HG03439 (cell line): Measurements from ENCODE around the gene WDR41.
"Not testable (repeated sequence)": the region's sequence is repeated elsewhere in the genome, so short reads cannot be mapped to it uniquely, and the experiment has no call there.

Experiments used
- ATAC-seq: cut with Tn5 transposase; IDR thresholded peaks from one replicate; pipeline ENCODE4 v1.9.1; 2021; ENCODE audit warnings: mild to moderate bottlenecking, moderate library complexity; ENCODE audit not compliant: unreplicated experiment

The WDR41 gene

GRCh38 chr5:77409870-77410621, 82.1 kb downstream of the WDR41 start:
- ATAC-seq, result no peak

- no peak for ATAC-seq
Measured at GRCh38 chr5:77407152-77407551, 85.0 kb downstream of the WDR41 start.

GRCh38 chr5:77402796-77403195, 89.3 kb downstream of the WDR41 start:
- ATAC-seq, result no peak

- ATAC-seq, result no peak
Measured at GRCh38 chr5:77400645-77401044, 91.5 kb downstream of the WDR41 start.

- ATAC-seq, result no peak
Measured at GRCh38 chr5:77398896-77399295, 93.2 kb downstream of the WDR41 start.

GRCh38 chr5:77398458-77398857, 93.7 kb downstream of the WDR41 start:
- no peak for ATAC-seq

- ATAC-seq, result no peak
Measured at GRCh38 chr5:77397686-77398292, 94.3 kb downstream of the WDR41 start.

GRCh38 chr5:77396017-77396416, 96.1 kb downstream of the WDR41 start:
- ATAC-seq, result no peak

- ATAC-seq, result no peak
Measured at GRCh38 chr5:77394064-77394715, 97.9 kb downstream of the WDR41 start.

GRCh38 chr5:77391240-77391765, 100.8 kb downstream of the WDR41 start:
- ATAC-seq, result no peak

- ATAC-seq, result no peak
Measured at GRCh38 chr5:77390795-77391194, 101.3 kb downstream of the WDR41 start.

GRCh38 chr5:77390221-77390620, 101.9 kb downstream of the WDR41 start:
- no peak for ATAC-seq

- no peak for ATAC-seq
Measured at GRCh38 chr5:77389746-77390145, 102.4 kb downstream of the WDR41 start.

- ATAC-seq, result not testable (repeated sequence)
Measured at GRCh38 chr5:77386340-77386739, 105.8 kb downstream of the WDR41 start.

- not testable (repeated sequence) for ATAC-seq
Measured at GRCh38 chr5:77383336-77383735, 108.8 kb downstream of the WDR41 start.
